Measurements from ENCODE around the gene UBIAD1.

UBIAD1 gene

DNA sequence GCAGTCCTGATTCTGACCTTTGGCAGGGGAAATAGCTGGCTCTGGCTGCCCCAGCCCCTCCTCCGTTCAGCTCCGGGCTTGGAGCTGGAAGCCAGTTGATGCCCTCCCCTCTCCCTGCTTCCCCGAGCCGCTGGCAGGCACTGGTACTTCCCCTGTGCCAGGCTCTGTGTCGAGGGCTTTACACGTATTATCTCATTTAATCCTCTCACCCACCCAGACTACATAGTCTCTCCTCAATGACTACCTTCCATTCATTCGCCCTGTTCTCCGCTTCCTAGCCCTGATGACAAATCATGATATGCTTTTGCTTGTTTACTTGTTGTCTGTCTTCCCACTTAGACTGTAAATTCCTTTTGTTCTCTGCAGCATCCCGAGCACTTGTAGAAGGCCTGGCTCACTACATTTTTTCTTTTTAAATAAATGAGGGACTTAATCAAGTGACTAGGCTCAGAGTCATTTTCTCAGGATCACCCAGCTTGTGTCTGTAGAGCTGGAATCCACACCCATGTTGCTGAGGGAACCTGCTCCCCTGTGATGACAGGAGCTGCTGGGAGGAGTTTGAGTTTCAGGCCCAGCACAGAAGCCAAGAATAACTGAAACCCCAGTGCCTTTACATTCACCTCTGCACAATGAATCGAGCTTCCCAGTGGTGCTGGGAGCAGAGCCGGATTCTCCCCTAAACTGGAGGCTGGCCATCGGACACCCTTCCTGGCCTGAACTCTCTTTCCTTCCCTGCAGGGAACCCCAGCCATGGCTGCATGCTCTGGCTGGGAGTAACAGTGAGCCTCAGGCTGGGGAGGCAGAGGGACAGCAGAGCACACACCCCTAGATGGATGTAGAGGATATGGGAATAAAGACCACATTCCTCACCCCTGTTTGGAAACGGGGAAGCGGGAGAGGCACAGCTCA lies 58.3 kb downstream of the UBIAD1 start:
- no peak for TF ChIP-seq ZFX (IDR thresholded peaks at IDR 0.05; ENCODE audit: borderline replicate concordance)
- TF ChIP-seq, protein P1, sequence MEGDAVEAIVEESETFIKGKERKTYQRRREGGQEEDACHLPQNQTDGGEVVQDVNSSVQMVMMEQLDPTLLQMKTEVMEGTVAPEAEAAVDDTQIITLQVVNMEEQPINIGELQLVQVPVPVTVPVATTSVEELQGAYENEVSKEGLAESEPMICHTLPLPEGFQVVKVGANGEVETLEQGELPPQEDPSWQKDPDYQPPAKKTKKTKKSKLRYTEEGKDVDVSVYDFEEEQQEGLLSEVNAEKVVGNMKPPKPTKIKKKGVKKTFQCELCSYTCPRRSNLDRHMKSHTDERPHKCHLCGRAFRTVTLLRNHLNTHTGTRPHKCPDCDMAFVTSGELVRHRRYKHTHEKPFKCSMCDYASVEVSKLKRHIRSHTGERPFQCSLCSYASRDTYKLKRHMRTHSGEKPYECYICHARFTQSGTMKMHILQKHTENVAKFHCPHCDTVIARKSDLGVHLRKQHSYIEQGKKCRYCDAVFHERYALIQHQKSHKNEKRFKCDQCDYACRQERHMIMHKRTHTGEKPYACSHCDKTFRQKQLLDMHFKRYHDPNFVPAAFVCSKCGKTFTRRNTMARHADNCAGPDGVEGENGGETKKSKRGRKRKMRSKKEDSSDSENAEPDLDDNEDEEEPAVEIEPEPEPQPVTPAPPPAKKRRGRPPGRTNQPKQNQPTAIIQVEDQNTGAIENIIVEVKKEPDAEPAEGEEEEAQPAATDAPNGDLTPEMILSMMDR (IDR thresholded peaks at IDR 0.05): no peak
- H3K27ac ChIP-seq: no peak overlapping the region

DNA sequence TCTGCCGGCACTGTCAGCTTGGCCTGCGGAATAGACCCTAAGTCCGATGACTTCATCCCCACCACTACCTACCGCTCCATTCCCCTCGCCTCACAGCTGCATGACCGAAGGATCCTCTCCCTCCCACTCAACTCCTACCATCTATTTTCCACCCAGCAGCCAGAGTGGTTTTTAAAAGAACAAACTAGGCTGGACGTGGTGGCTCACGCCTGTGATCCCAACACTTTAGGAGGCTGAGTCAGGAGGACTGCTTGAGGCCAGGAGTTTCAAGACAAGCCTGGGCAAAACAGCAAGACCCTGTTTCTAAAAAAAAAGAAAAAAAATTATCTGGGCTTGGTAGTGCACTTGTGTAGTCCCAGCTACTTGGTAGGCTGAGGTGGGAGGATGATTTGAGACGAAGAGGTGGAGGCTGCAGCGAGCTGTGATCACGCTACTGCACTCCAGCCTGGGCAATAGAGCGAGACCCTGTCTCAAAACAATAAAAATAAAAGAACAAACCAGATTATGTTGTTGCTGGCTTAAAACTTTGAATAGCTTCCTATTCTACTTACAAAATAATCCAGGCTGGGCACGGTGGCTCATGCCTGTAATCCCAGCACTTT lies 59.0 kb downstream of the UBIAD1 start:
- TF ChIP-seq, protein P1 (IDR thresholded peaks at IDR 0.05): no peak
- TF ChIP-seq ZFX (IDR thresholded peaks at IDR 0.05; ENCODE audit: borderline replicate concordance): no peak
- H3K27ac ChIP-seq: no peak overlapping the region

DNA sequence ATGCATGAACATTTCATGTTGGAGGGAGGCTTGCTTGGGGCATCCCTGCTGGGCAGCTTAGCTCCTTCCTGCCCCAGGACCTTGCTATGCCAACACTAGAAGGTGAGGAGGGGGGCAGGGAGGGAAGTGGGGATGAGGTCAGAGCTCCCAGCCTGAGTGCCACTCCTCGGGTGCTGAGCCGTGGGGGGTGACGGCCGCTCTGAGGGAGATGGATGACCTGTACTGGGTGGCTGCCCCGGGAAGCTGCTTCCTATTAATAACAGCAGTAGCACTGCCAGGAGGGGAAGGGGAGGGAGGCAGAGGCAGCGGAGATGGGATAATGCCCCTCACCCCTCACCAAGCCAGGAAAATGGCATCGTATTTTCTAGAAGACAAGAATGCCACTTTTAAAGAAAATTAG lies 60.6 kb downstream of the UBIAD1 start:
- TF ChIP-seq, protein P1 (IDR thresholded peaks at IDR 0.05): no peak
- TF ChIP-seq ZFX (IDR thresholded peaks at IDR 0.05; ENCODE audit: borderline replicate concordance): no peak
- H3K27ac ChIP-seq: no peak overlapping the region

DNA sequence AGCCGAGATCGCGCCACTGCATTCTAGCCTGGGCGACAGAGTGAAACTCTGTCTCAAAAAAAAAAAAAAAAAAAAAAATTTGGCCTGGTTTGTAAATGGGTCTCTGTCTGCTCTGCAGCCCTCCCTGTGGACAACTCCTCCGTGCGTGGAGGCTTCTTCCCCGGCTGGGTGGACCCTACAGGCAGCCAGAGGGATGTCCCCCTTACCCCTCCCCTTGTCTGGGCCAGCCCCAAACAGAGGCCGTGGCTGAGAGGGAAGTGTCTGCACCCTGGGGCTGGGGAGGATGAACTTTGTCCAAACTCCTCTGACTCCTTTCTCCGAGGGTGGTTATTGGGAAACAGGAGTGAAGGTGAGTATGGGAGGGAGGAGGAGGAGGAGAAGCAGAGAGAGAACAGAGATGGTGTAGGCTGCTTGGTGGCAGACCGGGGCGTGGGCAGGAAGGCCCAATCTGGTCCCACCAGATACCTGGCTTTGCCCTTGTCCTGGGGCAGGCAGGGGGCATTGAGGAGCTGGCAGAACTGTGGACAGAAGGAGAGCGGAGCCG lies 61.3 kb downstream of the UBIAD1 start:
- H3K27ac ChIP-seq: no peak overlapping the region
- TF ChIP-seq, protein P1 (IDR thresholded peaks at IDR 0.05): no peak
- TF ChIP-seq ZFX (IDR thresholded peaks at IDR 0.05; ENCODE audit: borderline replicate concordance): no peak

DNA sequence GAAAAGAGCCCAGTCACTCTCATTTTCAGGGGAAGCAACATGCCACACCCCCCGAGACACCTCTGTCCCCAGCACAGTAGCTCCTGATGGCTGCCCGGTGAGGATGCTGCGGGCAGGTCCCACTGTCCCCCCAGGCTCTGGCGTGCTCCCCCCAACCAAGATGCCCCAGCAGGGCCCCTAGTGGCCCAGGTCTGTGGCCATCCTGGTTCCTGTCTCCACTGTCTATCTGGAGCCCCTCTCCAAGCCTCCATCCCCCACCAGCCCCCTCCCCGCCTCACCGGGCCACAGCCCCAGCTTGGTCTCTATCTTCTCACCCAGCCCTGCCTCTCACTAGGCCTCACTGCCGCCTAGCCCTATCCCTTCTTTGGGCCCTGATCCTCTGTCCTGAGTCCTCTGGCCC lies 61.8 kb downstream of the UBIAD1 start:
- no peak overlapping the region for H3K27ac ChIP-seq
- no peak for TF ChIP-seq ZFX (IDR thresholded peaks at IDR 0.05; ENCODE audit: borderline replicate concordance)

DNA sequence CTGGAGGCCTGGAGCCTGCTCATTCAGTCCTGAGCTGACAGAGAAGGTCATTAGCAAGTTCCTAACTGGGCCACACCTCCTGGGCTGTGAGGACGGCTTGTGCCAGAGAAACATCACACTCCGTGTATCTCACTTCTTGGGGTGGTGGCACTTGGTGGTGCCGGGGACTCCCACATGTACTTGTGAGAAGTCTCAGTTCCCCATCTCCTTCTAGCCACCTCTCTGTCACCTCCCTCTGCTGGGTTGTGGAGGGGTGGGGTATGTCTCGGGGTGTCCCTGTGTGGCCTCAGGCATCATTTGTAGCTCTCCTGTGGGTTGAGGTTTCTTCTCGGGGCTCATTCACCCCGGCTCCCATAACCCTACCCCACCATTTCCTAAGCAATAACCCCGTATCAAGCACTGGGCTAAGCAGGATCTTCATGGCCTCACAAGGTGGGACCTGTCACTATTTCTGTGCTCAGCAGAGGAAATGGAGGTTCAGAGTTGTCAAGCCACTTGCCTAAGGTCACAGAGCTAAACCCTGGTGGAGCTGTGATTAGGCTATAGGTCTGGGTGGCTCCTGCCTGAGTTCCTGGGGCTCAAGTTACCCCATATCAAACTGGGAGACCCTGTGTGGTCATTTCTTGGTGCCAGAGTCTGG lies 62.5 kb downstream of the UBIAD1 start:
- no peak overlapping the region for H3K27ac ChIP-seq
- TF ChIP-seq ZFX (IDR thresholded peaks at IDR 0.05; ENCODE audit: borderline replicate concordance): no peak
- TF ChIP-seq, protein P1 (IDR thresholded peaks at IDR 0.05): no peak

DNA sequence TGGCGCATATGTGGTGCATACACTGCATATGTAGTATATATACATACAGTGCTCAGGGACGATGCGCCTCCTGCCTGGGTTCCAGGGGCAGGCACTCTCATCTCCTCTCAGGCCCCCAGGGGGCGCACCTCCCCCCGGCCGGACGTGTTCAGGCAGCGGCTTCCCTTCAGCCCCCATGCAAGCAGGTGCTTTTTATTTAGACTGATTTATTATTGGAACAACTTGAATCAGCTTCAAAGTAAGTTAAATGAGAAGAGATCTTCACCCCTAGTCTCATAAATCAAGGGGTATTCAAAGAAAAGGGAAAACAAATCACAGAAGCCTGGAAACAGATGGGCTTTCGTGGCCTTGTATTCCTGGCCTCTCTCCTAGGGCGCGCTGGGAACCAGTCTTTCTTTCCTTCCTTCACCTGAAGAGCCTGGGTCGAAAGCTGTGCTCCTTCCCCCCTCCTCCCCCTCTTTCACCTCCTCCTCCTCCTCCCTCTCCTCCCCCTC lies 64.6 kb downstream of the UBIAD1 start:
- TF ChIP-seq ZFX (IDR thresholded peaks at IDR 0.05; ENCODE audit: borderline replicate concordance): no peak
- TF ChIP-seq, protein P1 (IDR thresholded peaks at IDR 0.05): peak; percentile 93
- H3K27ac ChIP-seq: no peak overlapping the region
